Activated B cell treated with CpG ODN at 0.5 μM for 24 hours (primary cell): ENCODE data around the gene PANX2. TPM values are rescaled to one million over a fixed set of nuclear protein-coding genes. Genes with fewer than 3 reads are reported as not detected.

Experiments used
- ATAC-seq: fragments of 200-7000 bp; cut with Tn5 transposase; one replicate; pipeline ENCODE4 v1.10.0; 2021; ENCODE audit warnings: low read depth, mild to moderate bottlenecking, moderate library complexity
- CTCF ChIA-PET: fragments of 350-600 bp; sonication (Branson Sonifier 250); formaldehyde crosslinking; loops from one replicate; lab custom pipeline; 2021; ENCODE audit warnings: antibody characterized with exemption; lab: Charles Lee
- POLR2A ChIA-PET: fragments of 350-600 bp; sonication (Branson Sonifier 250); formaldehyde crosslinking; loops from one replicate; lab custom pipeline; 2021; ENCODE audit warnings: antibody characterized with exemption; lab: Charles Lee
- DNase-seq: peaks from one replicate; pipeline ENCODE4 v3.0.0; 2022
- H3K27ac Mint-ChIP-seq: one replicate; pipeline ENCODE4 v1.8.0; 2020; ENCODE audit warnings: mixed read lengths
- H3K27me3 Mint-ChIP-seq: one replicate; pipeline ENCODE4 v1.8.0; 2021; ENCODE audit warnings: mixed read lengths
- H3K36me3 Mint-ChIP-seq: one replicate; pipeline ENCODE4 v1.8.0; 2021; ENCODE audit warnings: low read depth, mixed read lengths
- H3K4me1 Mint-ChIP-seq: one replicate; pipeline ENCODE4 v1.8.0; 2021; ENCODE audit warnings: mixed read lengths
- H3K4me3 Mint-ChIP-seq: one replicate; pipeline ENCODE4 v1.8.0; 2020; ENCODE audit warnings: mild to moderate bottlenecking, mixed read lengths
- H3K9me3 Mint-ChIP-seq: one replicate; pipeline ENCODE4 v1.8.0; 2020; ENCODE audit warnings: mixed read lengths
- intact Hi-C: fragments of 100-400 bp; cut with micrococcal nuclease; formaldehyde crosslinking; loops from one replicate; pipeline ENCODE4 v1.15.1; 2024
- total RNA-seq: library from RNA; stranded (reverse); gene quantifications from 2 replicates; pipeline ENCODE4 v1.2.3, GENCODE V29; 2022
- TF ChIP-seq, protein P1 (sequence below): fragments of 200-600 bp; IDR thresholded peaks from one replicate; pipeline ENCODE4 v1.8.0; 2022; ENCODE audit warnings: antibody characterized with exemption, mild to moderate bottlenecking

Gene PANX2
- total RNA-seq, 1 donor from 2014 or later: 0.27 TPM

DNA sequence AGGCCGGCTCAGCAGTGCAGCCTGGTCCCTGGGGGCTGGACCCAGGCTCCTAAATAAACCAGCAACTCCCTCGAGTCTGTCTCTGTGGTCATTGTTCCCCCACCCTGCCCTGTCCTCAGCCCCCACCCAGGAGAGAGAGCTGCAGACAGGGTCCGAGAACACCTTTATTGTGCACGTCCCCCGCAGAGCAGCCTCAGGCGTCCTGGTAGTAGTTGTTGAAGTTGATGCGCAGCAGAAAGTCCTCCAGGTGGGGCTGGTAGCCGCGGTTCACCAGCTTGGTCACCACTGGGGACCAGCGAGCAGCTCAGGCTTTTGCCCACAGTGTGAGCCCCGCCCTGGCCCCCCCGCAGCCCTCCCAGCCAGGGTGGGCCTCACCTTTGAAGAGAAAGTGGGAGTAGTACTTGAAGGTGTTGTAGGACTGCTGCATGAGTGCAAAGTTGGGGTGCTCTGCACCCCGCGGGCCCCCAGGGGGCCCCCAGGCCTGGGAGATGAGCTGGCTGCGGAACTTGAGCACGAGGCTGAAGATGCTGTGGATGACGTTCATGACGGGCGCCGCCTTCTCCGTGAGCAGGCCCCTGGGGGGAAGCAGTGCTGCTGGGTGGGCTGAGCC lies 47.1 kb downstream of the PANX2 start:
- no peaks in the 10 kb centered on the region for H3K27me3 Mint-ChIP-seq
- TF ChIP-seq, protein P1, sequence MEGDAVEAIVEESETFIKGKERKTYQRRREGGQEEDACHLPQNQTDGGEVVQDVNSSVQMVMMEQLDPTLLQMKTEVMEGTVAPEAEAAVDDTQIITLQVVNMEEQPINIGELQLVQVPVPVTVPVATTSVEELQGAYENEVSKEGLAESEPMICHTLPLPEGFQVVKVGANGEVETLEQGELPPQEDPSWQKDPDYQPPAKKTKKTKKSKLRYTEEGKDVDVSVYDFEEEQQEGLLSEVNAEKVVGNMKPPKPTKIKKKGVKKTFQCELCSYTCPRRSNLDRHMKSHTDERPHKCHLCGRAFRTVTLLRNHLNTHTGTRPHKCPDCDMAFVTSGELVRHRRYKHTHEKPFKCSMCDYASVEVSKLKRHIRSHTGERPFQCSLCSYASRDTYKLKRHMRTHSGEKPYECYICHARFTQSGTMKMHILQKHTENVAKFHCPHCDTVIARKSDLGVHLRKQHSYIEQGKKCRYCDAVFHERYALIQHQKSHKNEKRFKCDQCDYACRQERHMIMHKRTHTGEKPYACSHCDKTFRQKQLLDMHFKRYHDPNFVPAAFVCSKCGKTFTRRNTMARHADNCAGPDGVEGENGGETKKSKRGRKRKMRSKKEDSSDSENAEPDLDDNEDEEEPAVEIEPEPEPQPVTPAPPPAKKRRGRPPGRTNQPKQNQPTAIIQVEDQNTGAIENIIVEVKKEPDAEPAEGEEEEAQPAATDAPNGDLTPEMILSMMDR: no peak
- H3K36me3 Mint-ChIP-seq: peaks cover 75% of the 10 kb centered on the region
- intact Hi-C loops: no loop called here
- ChIA-PET POLR2A (interaction anchor here (0.7 to 0.8 kb wide), 2 partner anchors 26 to 27 kb away, joined by 3 read pairs; no protein-coding TSS in a partner anchor), CTCF (no interaction called here)
- H3K4me1 Mint-ChIP-seq: no peaks in the 10 kb centered on the region
- no peak for DNase-seq
- H3K27ac Mint-ChIP-seq: no peak overlapping the region
- H3K4me3 Mint-ChIP-seq: no peak overlapping the region
- H3K9me3 Mint-ChIP-seq: no peaks in the 10 kb centered on the region
- peak; percentile 8 for ATAC-seq

DNA sequence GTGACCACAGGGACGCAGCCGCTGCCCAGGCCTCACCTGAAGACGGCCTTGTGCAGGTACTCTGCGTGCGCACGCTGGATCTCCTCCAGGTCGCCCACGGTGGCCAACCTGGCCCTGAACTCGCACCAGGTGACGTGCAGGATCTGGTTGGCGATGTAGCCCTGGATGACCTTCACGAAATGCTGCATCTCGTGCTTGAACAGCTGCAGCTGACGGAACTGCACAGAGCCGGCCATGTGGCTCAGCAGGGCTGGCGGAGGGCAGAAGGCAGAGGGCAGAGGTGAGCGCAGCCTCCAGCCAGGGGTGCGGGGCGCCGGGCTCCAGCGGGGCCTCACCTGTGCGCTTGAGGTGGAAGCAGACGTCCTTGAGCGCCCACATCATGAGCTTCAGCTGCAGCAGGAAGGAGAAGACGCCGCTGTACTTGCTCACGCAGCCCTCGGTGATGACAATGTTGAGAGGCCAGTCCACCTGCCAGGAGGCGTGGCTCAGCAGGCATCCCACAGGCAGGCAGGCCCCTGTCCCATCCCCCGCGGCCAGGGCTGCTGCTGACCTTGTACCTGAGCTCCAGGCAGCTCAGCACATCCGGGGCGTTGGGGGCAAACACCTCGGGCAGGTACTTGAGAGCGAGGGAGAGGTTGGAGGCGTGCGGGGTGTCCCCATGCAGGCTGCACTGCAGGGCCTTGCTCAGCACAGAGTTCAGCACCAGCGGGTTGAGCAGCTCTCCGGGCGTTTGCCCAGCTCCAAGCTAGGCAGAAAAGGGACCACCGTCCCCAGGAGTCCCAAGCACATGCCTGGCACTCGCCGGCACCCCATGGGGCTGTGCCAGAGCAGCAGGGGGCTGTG lies 47.8 kb downstream of the PANX2 start:
- no peak overlapping the region for H3K27ac Mint-ChIP-seq

DNA sequence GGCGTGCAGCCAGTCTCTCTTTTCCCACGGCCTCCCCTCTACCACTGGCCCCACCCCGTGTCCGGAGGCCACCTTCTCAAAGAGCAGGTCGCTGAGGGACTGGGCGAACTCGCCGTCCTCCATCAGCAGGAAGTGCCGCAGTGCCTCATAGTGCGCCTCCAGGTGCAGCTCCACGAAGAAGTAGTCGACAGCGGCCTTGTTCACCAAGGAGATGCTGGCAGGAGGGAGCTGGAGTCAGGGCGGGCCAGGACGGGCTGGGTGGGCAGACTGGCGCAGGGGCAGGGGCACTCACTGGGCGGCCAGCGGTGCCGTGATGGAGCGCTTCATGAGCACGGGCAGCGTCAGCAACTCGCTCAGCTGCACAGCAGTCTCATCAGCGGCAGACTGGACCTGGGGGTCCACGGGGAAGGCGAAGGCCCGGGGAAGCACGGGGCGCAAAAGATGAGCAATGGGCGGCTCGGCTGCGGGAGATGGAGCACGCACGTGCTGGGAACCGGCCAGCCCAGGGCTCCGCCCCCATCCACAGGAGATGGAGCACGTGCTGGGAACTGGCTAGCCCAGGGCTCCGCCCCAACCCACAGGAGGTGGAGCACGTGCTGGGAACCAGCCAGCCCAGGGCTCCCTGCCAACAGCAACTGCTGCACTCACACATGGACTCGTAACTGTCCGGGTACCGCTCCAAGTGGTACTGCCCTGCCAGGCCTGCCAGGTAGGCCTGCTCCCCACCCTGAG lies 48.6 kb downstream of the PANX2 start:
- CTCF ChIA-PET: no interaction called here
- intact Hi-C loops: no loop called here
- DNase-seq (no peak), ATAC-seq (no peak)
- Mint-ChIP-seq H3K4me1 (no peaks in the 10 kb centered on the region), H3K36me3 (peaks cover 74% of the 10 kb centered on the region), H3K4me3 (no peak overlapping the region), H3K27ac (no peak overlapping the region), H3K9me3 (no peaks in the 10 kb centered on the region), H3K27me3 (no peaks in the 10 kb centered on the region)
- POLR2A ChIA-PET: no interaction called here
- TF ChIP-seq, protein P1: no peak

More for the DNA sequence above, 47.8 kb downstream of the PANX2 start:
- TF ChIP-seq, protein P1: no peak
- no peak for ATAC-seq
- Mint-ChIP-seq H3K4me1 (no peaks in the 10 kb centered on the region), H3K9me3 (no peaks in the 10 kb centered on the region), H3K4me3 (no peak overlapping the region), H3K27me3 (no peaks in the 10 kb centered on the region), H3K36me3 (peaks cover 75% of the 10 kb centered on the region)
- ChIA-PET CTCF (no interaction called here), POLR2A (interaction anchor here (0.8 kb wide), 1 partner anchor 26 kb away, joined by 3 read pairs; no protein-coding TSS in a partner anchor)
- no peak for DNase-seq
- intact Hi-C loops: no loop called here

DNA sequence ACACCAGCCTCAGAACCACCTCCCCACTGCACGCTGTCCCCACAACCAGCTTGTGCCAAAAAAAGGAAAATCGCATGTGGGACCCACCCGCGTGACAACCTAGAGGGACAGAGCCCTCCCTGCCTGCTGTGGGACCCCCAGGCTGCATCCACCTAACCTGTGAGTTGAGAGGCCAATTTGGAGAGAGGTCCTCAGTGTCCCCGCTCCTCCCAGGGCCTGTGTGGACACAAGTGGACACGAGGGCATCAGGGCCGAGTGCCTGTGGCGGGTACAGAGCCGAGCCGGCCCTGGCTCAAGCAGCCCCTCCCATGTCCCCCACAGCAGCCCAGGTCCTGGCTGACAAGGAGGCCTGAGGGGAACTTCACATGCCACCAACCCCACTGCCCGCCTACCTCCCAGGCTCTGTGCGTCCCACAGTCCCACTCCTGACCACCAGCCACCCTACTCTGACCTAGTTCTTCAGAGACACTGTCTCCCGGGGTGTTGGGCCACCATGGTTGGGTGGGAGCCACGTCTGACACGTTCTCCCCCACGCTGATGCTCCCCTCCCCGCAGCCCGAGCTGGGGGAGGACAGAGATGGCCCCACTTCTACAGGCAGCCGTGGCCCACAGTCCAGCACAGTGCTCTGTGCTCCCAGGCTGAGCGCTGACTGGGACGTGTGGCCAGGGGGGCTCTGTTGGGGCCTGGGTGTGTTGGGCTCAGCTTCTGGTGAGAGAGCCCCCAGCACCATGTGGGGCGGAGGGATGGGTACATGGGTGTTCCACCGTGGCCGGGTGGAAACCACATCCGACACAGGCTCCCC lies 49.5 kb downstream of the PANX2 start:
- no peak overlapping the region for H3K4me3 Mint-ChIP-seq
- H3K27ac Mint-ChIP-seq: no peak overlapping the region
- peaks cover 74% of the 10 kb centered on the region for H3K36me3 Mint-ChIP-seq

More for the DNA sequence above, 49.5 kb downstream of the PANX2 start:
- ChIA-PET POLR2A (interaction anchor here (0.6 kb wide), 1 partner anchor 193 kb away, joined by 3 read pairs; no protein-coding TSS in a partner anchor), CTCF (interaction anchor here (2.9 kb wide), 1 partner anchor 71 kb away, joined by 15 read pairs; no protein-coding TSS in a partner anchor)
- TF ChIP-seq, protein P1: no peak
- Mint-ChIP-seq H3K9me3 (no peaks in the 10 kb centered on the region), H3K27me3 (no peaks in the 10 kb centered on the region), H3K4me1 (no peaks in the 10 kb centered on the region)
- ATAC-seq (no peak), DNase-seq (no peak)
- intact Hi-C loops: no loop called here
